PC-9 (cell line): ENCODE results near the gene VSIG10L. TPM values are rescaled to one million over a fixed set of nuclear protein-coding genes. Genes with fewer than 3 reads are reported as not detected.

Source experiments
- BruUV-seq: library from RNA; stranded (reverse); fragments of 400-500 nt; replicated peaks from 2 replicates; lab custom pipeline; 2021; lab: Mats Ljungman, UMichigan
- CTCF ChIA-PET: fragments of 300-600 bp; sonication (Branson Sonifier 250); formaldehyde crosslinking; loops from one replicate; lab custom pipeline; 2022; ENCODE audit warnings: antibody characterized with exemption; lab: Charles Lee
- POLR2A ChIA-PET: fragments of 300-600 bp; sonication (Branson Sonifier 250); formaldehyde crosslinking; loops from one replicate; lab custom pipeline; 2022; ENCODE audit warnings: antibody characterized with exemption; ENCODE audit not compliant: unreplicated experiment; lab: Charles Lee
- DNase-seq, 2 experiments: peaks; one replicate each; pipeline versions ENCODE4 v3.0.0 to v3.0.0-alpha.2; 2015 to 2022; ENCODE audit warnings: mixed read lengths in 1 of 2
- H2AFZ ChIP-seq: fragments of 200-600 bp; sonication (generic); 2 replicates; pipeline ENCODE4 v1.8.1; 2017; ENCODE audit warnings: antibody characterized with exemption
- H3F3A ChIP-seq: fragments of 200-600 bp; sonication (generic); 2 replicates; pipeline ENCODE4 v1.8.1; 2017; ENCODE audit warnings: antibody characterized with exemption, mild to moderate bottlenecking, low read depth; ENCODE audit not compliant: insufficient read depth
- H3K27ac ChIP-seq: fragments of 200-600 bp; sonication (generic); 2 replicates; pipeline ENCODE4 v1.6.1; 2016; ENCODE audit warnings: mixed run types
- H3K27me3 ChIP-seq: fragments of 200-600 bp; sonication (generic); 2 replicates; pipeline ENCODE4 v1.6.1; 2016; ENCODE audit warnings: low read depth, mixed run types; ENCODE audit not compliant: insufficient read depth
- H3K36me3 ChIP-seq: fragments of 200-600 bp; sonication (generic); 2 replicates; pipeline ENCODE4 v1.6.1; 2016; ENCODE audit warnings: low read depth, mixed run types
- H3K4me1 ChIP-seq: fragments of 200-600 bp; sonication (generic); replicated peaks from 2 replicates; pipeline ENCODE4 v1.6.1; 2016; ENCODE audit warnings: mixed run types; ENCODE audit not compliant: insufficient read depth
- H3K4me2 ChIP-seq: fragments of 200-600 bp; sonication (generic); 2 replicates; pipeline ENCODE4 v1.6.1; 2017; ENCODE audit warnings: mixed run types
- H3K4me3 ChIP-seq: fragments of 200-600 bp; sonication (generic); 2 replicates; pipeline ENCODE4 v1.6.1; 2016; ENCODE audit warnings: mixed run types
- H3K79me2 ChIP-seq: fragments of 200-600 bp; sonication (generic); 2 replicates; pipeline ENCODE4 v1.6.1; 2017; ENCODE audit warnings: low read depth, mixed run types
- H3K9me2 ChIP-seq: fragments of 200-600 bp; sonication (generic); 2 replicates; pipeline ENCODE4 v1.8.1; 2017; ENCODE audit warnings: mild to moderate bottlenecking; ENCODE audit not compliant: insufficient read depth
- H3K9me3 ChIP-seq: fragments of 200-600 bp; sonication (generic); 2 replicates; pipeline ENCODE4 v1.8.1; 2016; ENCODE audit warnings: low read depth; ENCODE audit not compliant: insufficient read depth
- H4K20me1 ChIP-seq: fragments of 200-600 bp; sonication (generic); 2 replicates; pipeline ENCODE4 v1.8.1; 2017; ENCODE audit not compliant: insufficient read depth
- CTCF ChIP-seq: fragments of 200-600 bp; sonication (generic); conservative IDR thresholded peaks from 2 replicates; pipeline ENCODE4 v1.6.1; 2017; ENCODE audit warnings: mixed run types, antibody characterized with exemption, mild to moderate bottlenecking, moderate library complexity
- EZH2 ChIP-seq: fragments of 200-600 bp; sonication (generic); IDR thresholded peaks from 2 replicates; pipeline ENCODE4 v1.8.0; 2017; ENCODE audit warnings: antibody characterized with exemption, low read depth
- intact Hi-C: fragments of 100-400 bp; cut with micrococcal nuclease; formaldehyde crosslinking; loops from one replicate; pipeline ENCODE4 v1.10.0; 2022; ENCODE audit not compliant: unreplicated experiment
- total RNA-seq: library from RNA; stranded (reverse); gene quantifications from 2 replicates; pipeline ENCODE4 v1.2.3, GENCODE V29; 2021

Gene VSIG10L
- total RNA-seq, 1 experiment from 2014 or later, result 2.8 TPM

DNA sequence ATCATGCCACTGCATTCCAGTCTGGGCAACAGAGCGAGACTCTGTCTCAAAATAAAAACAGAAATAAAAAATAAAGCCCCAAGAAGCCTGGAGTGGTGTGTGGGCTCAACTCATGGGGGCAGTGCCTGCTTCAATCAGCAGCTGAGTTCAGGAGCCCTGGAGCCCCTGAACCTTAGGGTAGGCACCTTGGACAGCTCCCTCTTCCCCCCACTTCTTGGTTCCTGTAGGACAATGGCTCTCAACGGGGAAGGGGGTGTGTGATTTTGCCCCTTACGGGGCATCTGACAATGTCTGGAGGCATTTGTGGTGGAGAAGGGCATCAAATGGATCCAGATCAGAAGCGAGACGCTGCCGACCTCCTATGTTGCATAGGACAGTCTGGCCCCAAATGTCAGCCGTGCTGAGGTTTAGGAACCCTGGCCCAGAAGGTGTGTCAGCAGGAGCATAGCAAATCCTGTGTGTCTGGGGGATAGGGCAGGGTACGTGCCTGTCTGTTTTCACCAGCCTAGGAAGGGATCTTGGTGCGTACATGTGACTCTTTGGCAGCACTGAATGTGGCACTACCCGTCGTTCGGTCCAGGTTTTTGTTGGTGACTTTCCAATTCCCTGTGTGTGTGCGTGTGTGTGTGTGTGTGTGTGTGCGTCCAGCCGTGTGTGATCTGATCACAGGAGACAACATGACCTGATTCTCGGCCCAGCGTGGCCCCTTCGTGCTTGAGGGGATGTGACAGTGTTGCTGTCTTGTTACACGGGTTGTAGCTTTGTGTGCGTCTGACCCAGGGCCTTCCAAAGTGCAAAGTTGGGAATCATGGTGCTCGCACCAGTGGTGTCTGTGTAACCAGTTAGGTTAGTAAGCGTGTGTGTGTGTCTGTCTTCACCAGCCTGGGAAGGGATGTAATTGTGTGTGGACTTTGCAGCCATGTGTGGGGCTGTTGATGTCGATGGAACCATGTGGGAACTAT is 23.0 kb downstream of the VSIG10L start:
- no peaks in the 10 kb centered on the region for H3K9me2 ChIP-seq
- H3K9me3 ChIP-seq, result no peaks in the 10 kb centered on the region
- no peaks in the 10 kb centered on the region for H4K20me1 ChIP-seq
- H3F3A ChIP-seq, result no peaks in the 10 kb centered on the region
- H3K79me2 ChIP-seq, result no peaks in the 10 kb centered on the region
- intact Hi-C loops, result no loop called here
- no TSS peak for BruUV-seq
- TF ChIP-seq EZH2 (no peak), CTCF (no peak)
- CTCF ChIA-PET, result no interaction called here
- no peak overlapping the region for H2AFZ ChIP-seq
- H3K27ac ChIP-seq, result no peak overlapping the region
- H3K4me3 ChIP-seq, result no peak overlapping the region
- POLR2A ChIA-PET, result no interaction called here
- no peak for DNase-seq
- H3K27me3 ChIP-seq, result peaks cover 89% of the 10 kb centered on the region
- H3K4me1 ChIP-seq, result no peaks in the 10 kb centered on the region
- no peak overlapping the region for H3K4me2 ChIP-seq
- no peaks in the 10 kb centered on the region for H3K36me3 ChIP-seq

DNA sequence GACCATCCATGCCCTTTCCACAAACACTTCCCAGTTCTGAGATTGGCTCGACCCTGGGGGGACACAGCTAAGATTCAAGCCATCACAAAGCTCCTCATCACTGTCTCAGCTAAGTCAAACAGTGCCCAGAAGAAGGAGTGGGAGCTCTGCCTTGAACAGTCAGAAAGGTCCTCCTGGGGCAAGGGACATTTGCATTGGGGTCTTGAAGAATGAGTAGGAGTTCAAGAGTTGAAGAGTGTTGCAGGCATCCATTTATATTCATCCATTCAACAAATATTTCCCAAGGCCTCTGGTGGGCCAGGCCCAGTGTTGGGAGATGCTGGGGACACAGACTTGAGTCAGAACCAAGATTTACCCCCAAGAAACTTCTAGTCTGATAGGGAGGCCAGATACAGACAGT is 24.0 kb downstream of the VSIG10L start:
- Histone ChIP-seq H3K4me1 (no peaks in the 10 kb centered on the region), H3K27me3 (peaks cover 87% of the 10 kb centered on the region), H3K4me2 (no peak overlapping the region), H3K79me2 (no peaks in the 10 kb centered on the region), H3K4me3 (no peak overlapping the region), H2AFZ (no peak overlapping the region), H3K27ac (no peak overlapping the region), H4K20me1 (no peaks in the 10 kb centered on the region), H3F3A (no peaks in the 10 kb centered on the region), H3K9me2 (no peaks in the 10 kb centered on the region), H3K9me3 (no peaks in the 10 kb centered on the region), H3K36me3 (no peaks in the 10 kb centered on the region)
- no TSS peak for BruUV-seq
- no peak for DNase-seq
- ChIA-PET POLR2A (no interaction called here), CTCF (no interaction called here)
- TF ChIP-seq EZH2 (no peak), CTCF (no peak)
- intact Hi-C loops, result no loop called here

- H4K20me1 ChIP-seq, result no peaks in the 10 kb centered on the region
- no peak for DNase-seq
- ChIA-PET CTCF (no interaction called here), POLR2A (no interaction called here)
- no peaks in the 10 kb centered on the region for H3K79me2 ChIP-seq
- H3K4me2 ChIP-seq, result no peak overlapping the region
- H3K4me1 ChIP-seq, result no peaks in the 10 kb centered on the region
- H3K9me3 ChIP-seq, result no peaks in the 10 kb centered on the region
- no peak overlapping the region for H2AFZ ChIP-seq
- TF ChIP-seq EZH2 (no peak), CTCF (no peak)
- H3K27ac ChIP-seq, result no peak overlapping the region
- no TSS peak for BruUV-seq
- H3F3A ChIP-seq, result no peaks in the 10 kb centered on the region
- H3K36me3 ChIP-seq, result no peaks in the 10 kb centered on the region
- H3K9me2 ChIP-seq, result no peaks in the 10 kb centered on the region
- H3K27me3 ChIP-seq, result peaks cover 81% of the 10 kb centered on the region
- intact Hi-C loops, result no loop called here
- H3K4me3 ChIP-seq, result no peak overlapping the region
Observed at GRCh38 chr19:51317376-51317775, 24.6 kb downstream of the VSIG10L start.
